NOMO-1 treated with DMSO at 0.1 percent for 48 hours (cell line): ENCODE data around the gene UBXN11.

Experiments used
- DNase-seq: peaks from one replicate; lab custom pipeline; 2025; ENCODE audit not compliant: unreplicated experiment; lab: John Stamatoyannopoulos, UW

Gene UBXN11

DNA sequence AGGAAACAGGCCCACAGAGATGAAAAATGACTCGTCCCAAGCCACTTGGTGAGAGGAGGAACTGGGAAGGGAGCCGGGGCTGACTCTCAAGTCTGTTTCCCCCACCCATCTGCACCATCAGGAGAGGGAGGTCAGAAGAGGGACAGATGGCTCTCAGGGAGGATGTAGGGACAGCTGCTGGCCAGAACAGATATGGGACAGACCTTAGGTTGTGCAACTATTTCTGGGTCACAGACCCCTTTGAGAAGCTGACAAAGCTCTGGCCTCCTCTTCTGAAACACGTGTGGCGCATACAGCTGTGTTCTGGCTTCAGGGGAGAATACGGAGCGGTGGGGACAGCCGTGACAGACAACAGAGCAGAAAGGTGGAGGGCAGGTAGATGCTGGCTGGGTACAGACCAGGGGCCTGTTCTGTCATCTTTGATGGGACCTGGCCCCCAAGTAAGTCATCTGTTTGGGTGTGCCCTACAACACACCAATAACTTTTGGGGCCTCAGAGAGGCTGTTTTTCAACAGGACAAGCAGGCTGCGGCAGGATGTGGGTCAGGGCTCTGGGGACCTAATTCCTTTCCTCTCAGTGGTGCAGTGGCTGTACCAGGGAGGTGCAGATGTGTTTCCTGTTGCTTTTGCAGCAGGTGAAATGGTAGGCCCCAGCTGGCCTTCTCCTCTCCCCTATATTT is 19.3 kb downstream of the UBXN11 start:
- DNase-seq, result peak; percentile 8

- DNase-seq, result no peak
Observed at GRCh38 chr1:26286064-26286416, 20.4 kb downstream of the UBXN11 start.

GRCh38 chr1:26285366-26286063 is 20.9 kb downstream of the UBXN11 start:
- DNase-seq, result no peak

GRCh38 chr1:26284597-26285347 is 21.7 kb downstream of the UBXN11 start:
- peak; percentile 93 for DNase-seq

DNA sequence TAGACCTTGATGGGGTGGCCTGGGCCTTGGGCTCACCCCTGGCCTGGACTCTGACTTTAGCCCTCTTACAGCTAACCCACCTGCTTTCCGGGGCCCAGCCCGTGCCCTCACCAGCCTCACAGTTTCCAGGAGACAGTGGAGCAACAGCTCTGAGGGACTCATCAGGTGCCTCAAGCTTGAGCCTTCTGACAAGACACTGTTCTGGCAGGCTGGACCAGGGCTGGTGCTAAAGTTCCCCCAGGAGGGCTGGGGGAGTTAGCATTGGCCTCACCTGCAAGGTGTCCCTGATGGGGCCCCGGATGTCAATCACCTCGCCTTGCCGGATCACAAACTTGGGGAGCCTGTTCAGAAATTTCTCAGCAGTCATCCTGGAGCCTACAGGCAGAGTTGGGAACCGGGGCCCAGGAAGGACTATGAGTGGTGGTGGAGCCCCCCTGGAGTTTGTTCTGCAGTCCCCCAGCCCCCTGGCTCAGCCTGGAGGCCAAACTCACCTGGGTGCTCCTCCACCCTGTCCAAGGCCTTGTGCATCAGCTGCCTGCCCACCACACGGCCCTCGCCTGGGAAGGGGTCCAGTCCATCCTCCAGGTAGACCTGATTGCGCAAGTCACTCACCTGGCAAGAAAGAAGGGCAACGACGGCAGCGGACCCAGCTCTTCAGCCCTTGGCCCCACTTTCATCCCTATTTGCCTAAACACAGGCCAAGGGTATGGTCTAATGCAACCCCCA is 22.4 kb downstream of the UBXN11 start:
- no peak for DNase-seq

GRCh38 chr1:26283279-26283853 is 23.1 kb downstream of the UBXN11 start:
- no peak for DNase-seq

DNA sequence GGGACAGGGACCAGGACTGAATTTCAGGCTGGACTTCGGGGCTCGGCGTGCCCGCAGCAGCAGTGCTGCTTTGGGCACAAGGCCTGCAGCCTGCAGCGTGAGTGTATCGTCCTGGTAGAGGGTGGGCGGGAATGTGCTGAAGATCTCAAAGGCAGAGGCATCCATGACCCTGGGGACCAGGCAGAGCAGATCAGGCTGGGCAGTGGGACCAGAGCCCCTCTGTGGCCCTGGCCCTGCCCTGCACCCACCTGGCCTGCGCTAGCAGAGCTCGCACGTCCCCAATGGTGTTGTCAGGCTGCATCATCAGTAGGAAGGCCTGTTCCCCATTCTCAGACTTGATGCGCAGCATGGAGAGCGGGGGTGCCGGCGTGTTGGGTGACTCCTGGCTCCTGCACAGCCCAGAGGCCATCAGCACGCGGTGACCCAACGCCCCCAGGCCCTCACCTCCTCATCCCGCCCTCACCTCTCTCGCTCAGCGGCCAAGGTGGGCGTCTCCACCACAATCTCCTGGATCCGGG is 24.0 kb downstream of the UBXN11 start:
- no peak for DNase-seq

- peak; percentile 28 for DNase-seq
Observed at GRCh38 chr1:26281971-26282370, 24.5 kb downstream of the UBXN11 start.

GRCh38 chr1:26281091-26281958 is 25.1 kb downstream of the UBXN11 start:
- no peak for DNase-seq

DNA sequence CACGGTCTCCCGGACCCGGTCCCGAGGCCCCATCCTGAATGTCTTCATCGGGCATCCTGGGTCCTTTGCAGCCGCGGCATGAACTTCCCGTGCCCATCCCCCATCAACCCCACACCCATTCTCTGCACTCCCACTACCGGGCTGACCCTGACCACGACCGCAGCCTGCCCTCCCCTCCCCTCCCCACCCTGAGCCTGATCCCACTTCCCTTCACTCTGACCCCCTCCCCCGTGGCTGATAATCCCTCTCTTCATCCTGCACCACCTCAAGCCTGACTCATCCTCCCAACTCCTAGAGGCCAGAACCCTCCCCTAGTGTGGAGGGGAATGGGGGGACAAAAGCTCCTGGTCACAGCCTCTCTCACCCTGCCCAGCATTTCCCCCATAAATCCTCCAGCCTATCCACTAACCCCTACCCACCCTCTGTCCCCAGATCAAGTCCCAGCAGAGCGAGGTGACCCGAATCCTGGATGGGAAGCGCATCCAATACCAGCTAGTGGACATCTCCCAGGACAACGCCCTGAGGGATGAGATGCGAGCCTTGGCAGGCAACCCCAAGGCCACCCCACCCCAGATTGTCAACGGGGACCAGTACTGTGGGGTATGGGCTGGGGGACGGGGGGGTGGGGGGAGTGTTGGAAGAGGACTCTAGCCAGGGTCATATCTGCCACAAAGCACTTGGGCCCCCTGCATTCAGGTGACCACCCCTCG is 25.9 kb downstream of the UBXN11 start:
- no peak for DNase-seq

DNA sequence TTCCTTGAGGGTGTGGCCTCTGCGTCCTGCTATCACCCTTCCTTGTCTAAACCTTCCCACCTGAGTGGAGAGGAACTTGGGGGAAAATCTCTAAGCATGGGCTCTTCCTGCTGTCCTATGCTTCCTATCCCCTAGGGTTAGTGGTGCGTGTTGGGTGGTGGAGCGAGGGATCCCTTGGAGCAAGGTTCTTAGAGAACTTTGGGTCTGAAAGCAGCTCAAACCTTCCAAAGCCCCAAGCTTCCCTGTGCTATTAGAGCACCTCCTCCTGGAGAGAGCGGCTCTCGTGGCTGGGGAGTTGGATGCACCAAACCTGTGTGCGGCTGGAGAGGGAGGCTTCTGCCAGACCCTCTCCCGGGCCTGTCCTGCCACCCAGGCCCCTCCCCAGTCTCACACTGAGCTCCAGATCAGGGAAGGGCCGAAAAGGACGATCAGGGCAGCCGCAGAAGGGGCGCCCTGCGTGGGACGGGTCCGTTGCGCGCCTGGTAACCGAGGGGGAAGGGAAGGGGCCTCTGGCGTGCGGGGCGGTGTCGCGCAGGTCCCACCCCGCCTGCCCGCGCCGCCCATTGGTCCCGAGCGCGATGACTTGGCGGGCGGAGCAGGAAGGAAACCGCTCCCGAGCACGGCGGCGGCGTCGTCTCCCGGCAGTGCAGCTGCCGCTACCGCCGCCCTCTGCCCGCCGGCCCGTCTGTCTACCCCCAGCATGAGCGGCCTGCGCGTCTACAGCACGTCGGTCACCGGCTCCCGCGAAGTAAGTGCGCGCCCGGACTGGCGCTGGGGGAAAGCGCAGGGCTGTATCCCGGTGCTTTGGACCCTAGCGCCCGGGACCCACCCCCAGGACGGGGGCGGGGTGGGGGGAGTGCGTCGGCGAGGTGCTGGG is 26.7 kb downstream of the UBXN11 start, which contains the start of gene SH3BGRL3:
Gene SH3BGRL3, plus strand, starts transcription at position 631 of the 877 bp plus-strand sequence. Its CDS starts 70 bp downstream, at position 701.
- DNase-seq, result peak; percentile 82

DNA sequence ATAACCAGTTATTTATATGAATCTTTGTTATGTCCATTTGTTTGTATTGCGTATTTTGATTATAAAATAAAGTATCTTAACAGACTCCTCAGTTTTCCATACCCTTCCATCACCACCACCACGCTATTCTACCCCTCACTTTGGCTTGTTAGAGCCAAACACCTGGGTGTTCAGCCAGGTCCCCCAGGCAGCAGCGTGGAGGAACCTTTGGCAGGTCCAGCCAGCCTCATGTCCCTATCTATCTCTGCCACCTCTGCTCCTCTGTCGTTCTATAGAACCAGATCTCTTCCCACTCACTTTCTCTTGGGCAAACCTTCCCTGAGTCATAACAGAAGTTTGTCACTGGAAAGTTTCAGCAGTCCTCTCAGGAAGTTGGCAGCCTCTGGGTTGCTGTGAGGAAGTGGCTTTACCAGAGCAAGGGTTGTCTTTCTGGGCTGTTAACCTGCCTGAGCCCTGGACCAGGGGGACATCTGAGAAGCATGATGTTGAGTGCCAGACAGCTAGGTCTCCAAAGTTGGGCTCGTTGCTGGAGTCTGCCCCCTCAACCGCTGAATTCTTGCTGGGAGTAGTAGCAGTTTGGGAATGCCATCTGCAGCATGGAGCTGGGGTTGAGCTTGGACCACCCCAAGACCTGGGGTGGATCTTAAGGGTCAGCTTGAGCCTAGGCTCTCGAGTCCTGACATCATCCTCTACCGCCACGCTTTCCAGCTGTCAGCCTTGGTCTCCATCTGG is 27.5 kb downstream of the UBXN11 start:
- DNase-seq, result peak; percentile 31

- DNase-seq, result no peak
Observed at GRCh38 chr1:26278303-26278702, 28.1 kb downstream of the UBXN11 start.

- no peak for DNase-seq
Observed at GRCh38 chr1:26277719-26278118, 28.7 kb downstream of the UBXN11 start.

GRCh38 chr1:26277261-26277661 is 29.2 kb downstream of the UBXN11 start:
- DNase-seq, result no peak

DNA sequence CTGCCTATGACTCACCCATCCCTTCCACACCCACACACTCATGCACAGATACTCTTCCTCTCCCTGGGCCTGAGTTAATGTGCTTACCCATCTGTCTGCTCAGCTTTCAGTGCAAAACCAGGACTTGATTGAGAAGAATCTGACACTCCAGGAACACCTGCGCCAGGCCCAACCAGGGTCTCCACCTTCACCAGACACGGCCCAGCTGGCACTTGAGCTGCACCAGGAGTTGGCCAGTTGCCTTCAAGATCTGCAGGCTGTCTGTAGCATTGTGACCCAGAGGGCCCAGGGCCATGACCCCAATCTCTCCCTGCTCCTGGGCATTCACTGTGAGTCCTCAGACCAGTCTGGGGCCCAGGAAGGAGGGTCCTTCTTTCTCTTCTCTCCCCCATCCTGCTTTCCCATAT is 30.0 kb downstream of the UBXN11 start:
- peak; percentile 81 for DNase-seq
